Prostate gland (tissue), 2 donors: Measurements from ENCODE around the gene ARGLU1.

Source experiments
- POLR2A ChIP-seq: fragments of 450-650 bp; IDR thresholded peaks from one replicate; pipeline ENCODE4 v1.6.1; 2016; ENCODE audit warnings: antibody characterized with exemption, mild to moderate bottlenecking
- POLR2AphosphoS5 ChIP-seq: sonication (generic); formaldehyde crosslinking; IDR thresholded peaks from one replicate; pipeline ENCODE4 v1.6.1; 2017; ENCODE audit warnings: antibody characterized with exemption
- TF ChIP-seq, protein P1 (sequence below), 4 experiments: fragments of 200-600 bp in 2 of 4; fragments of 450-650 bp in 2 of 4; sonication (generic) in 2 of 4; IDR thresholded peaks; 1 replicate in 3 of 4; 2 replicates in 1 of 4; pipeline ENCODE4 v1.5.1; 2016 to 2019; ENCODE audit warnings: antibody characterized with exemption in 4 of 4, mild to moderate bottlenecking in 2 of 4, moderate library complexity in 2 of 4

DNA sequence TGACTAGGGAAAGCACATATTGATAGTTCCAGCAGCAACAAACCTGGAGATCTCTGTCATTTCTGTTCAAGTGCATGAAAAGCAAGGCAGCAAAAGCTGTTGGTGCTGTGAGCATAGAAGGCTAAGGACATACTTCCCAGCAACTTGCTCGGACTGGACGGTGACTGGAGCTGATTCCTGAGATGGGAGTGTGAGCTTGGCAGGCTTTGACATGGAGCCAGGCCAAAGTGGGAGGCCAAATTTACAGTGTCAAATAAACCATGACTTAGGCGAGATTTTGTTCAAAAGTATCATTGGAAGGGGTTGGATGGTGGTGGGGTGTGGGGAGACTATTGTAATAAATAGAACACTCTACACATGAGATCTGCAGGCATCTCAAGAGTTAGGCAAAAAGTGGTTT is 5.9 kb upstream of the ARGLU1 start:
- TF ChIP-seq POLR2A (no peak), POLR2AphosphoS5 (no peak)
- TF ChIP-seq, protein P1, sequence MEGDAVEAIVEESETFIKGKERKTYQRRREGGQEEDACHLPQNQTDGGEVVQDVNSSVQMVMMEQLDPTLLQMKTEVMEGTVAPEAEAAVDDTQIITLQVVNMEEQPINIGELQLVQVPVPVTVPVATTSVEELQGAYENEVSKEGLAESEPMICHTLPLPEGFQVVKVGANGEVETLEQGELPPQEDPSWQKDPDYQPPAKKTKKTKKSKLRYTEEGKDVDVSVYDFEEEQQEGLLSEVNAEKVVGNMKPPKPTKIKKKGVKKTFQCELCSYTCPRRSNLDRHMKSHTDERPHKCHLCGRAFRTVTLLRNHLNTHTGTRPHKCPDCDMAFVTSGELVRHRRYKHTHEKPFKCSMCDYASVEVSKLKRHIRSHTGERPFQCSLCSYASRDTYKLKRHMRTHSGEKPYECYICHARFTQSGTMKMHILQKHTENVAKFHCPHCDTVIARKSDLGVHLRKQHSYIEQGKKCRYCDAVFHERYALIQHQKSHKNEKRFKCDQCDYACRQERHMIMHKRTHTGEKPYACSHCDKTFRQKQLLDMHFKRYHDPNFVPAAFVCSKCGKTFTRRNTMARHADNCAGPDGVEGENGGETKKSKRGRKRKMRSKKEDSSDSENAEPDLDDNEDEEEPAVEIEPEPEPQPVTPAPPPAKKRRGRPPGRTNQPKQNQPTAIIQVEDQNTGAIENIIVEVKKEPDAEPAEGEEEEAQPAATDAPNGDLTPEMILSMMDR (IDR thresholded peaks at IDR 0.05): no peak
